ENCODE data around the gene PRKAG2. TPM values are rescaled to one million over a fixed set of nuclear protein-coding genes. Genes with fewer than 3 reads are reported as not detected.

The PRKAG2 gene
- polyA plus RNA-seq, 3 donors = 29.2 to 59.8 (median 30.9) TPM

DNA sequence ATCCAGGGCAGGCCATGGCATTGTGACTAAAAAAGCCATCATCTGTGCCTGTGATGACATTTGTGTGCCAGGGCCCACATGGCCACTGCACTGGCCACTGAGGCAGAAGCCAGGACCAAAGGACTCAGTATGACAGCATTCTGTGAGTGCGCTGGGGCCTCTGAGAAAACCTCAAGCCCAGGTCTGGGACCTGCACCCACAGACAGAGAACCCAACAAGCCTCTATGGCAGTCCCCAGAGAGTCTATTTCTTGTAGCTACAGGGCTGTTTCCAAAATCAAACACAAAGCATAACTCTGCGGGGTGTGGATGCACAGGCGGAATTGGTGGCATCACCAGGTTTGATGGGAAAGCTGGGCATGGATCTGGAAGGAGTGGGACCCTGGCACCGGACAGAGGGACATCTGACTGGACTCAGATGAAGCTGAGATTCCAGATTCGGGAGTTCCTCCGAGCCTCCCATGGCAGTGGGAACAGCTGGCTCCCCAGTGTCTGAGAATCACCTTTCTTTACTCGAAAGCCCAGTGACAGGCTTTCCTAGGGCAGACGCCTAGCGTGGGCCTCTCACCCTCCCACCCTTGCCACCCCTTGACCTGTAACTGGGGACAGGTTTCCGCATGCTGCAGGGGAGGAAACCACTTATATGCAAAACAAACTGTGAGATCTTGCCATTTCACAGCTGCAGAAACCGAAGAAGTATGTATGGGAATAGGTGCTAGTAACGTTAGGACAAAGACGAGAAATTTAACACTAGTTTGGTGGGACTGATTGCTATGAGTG lies 286.7 kb downstream of the PRKAG2 start:
- Histone ChIP-seq H3K79me2 (ENCODE audit: insufficient read depth, low read length) (no peaks in the 10 kb centered on the region), H3K4me3 (replicated peaks in 1 of 3; ENCODE audit: low read depth in 2 of 3, low read length in 3 of 3) (no peak overlapping the region), H3K27me3 (ENCODE audit: control insufficient read depth in 2 of 2, insufficient read depth in 2 of 2, low read length in 2 of 2) (no peaks in the 10 kb centered on the region), H3K4me1 (ENCODE audit: control insufficient read depth in 1 of 2, insufficient read depth in 2 of 2, low read length in 2 of 2) (no peaks in the 10 kb centered on the region), H3K9me3 (replicated peaks in 1 of 2; ENCODE audit: control insufficient read depth in 1 of 2, insufficient read depth in 1 of 2, low read length in 2 of 2) (no peaks in the 10 kb centered on the region), H3K4me2 (replicated peaks; ENCODE audit: extremely low read depth, low read length, poor library complexity, severe bottlenecking) (no peak overlapping the region), H3K27ac (ENCODE audit: low read depth in 1 of 2, low read length in 2 of 2) (no peak overlapping the region), H4K20me1 (ENCODE audit: insufficient read depth, low read length) (peaks cover 94% of the 10 kb centered on the region), H2AFZ (ENCODE audit: insufficient read depth, low read depth, low read length, poor library complexity, severe bottlenecking) (no peak overlapping the region), H3K9ac (ENCODE audit: insufficient read depth, low read length, poor library complexity, severe bottlenecking) (no peak overlapping the region), H3K36me3 (replicated peaks in 1 of 2; ENCODE audit: control insufficient read depth in 1 of 2, insufficient read depth in 2 of 2, low read length in 2 of 2) (peaks cover 64 to 98% of the 10 kb centered on the region in 2 donors)
- Mint-ChIP-seq H3K27ac (peak overlapping the region in 1 of 7 donors; percentile 37), H3K4me1 (no peaks in the 10 kb centered on the region), H3K9me3 (peaks cover 0 to 5% (median 0%) of the 10 kb centered on the region in 7 donors), H3K36me3 (peaks cover 63 to 93% of the 10 kb centered on the region in 2 donors), H3K4me3 (no peak overlapping the region), H3K27me3 (ENCODE audit: low read depth in 3 of 3) (no peaks in the 10 kb centered on the region)
- intact Hi-C loops (cut with micrococcal nuclease) = no loop called here
- 98% methylated on average over 7 of the region's 13 CpGs for WGBS (ENCODE audit: insufficient coverage)
- TF ChIP-seq, protein P1, sequence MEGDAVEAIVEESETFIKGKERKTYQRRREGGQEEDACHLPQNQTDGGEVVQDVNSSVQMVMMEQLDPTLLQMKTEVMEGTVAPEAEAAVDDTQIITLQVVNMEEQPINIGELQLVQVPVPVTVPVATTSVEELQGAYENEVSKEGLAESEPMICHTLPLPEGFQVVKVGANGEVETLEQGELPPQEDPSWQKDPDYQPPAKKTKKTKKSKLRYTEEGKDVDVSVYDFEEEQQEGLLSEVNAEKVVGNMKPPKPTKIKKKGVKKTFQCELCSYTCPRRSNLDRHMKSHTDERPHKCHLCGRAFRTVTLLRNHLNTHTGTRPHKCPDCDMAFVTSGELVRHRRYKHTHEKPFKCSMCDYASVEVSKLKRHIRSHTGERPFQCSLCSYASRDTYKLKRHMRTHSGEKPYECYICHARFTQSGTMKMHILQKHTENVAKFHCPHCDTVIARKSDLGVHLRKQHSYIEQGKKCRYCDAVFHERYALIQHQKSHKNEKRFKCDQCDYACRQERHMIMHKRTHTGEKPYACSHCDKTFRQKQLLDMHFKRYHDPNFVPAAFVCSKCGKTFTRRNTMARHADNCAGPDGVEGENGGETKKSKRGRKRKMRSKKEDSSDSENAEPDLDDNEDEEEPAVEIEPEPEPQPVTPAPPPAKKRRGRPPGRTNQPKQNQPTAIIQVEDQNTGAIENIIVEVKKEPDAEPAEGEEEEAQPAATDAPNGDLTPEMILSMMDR (IDR thresholded peaks at IDR 0.05) = no peak
- DNase-seq = no peak

DNA sequence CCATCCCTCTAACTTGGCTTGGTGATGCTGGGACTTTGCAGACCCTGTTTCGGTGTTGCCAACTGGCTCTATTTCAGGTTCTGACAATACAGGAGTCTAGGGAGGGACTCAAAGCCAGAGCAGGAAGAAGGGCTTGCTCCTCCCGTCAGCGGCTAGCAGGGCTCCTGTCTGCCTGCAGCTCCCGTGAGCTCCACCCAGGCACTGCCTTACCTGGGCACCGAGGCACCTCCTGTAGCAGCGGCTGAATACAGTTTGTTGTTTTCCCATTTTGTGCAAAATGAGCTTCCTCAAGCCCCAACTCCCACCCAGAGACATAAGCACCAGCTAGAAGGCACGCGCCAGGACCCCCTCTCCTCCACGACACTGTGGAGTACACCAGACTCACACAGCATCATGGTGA lies 287.9 kb downstream of the PRKAG2 start:
- Histone ChIP-seq H2AFZ (ENCODE audit: insufficient read depth, low read depth, low read length, poor library complexity, severe bottlenecking) (no peak overlapping the region), H3K9me3 (replicated peaks in 1 of 2; ENCODE audit: control insufficient read depth in 1 of 2, insufficient read depth in 1 of 2, low read length in 2 of 2) (no peaks in the 10 kb centered on the region), H3K4me3 (replicated peaks in 1 of 3; ENCODE audit: low read depth in 2 of 3, low read length in 3 of 3) (no peak overlapping the region), H3K27ac (ENCODE audit: low read depth in 1 of 2, low read length in 2 of 2) (no peak overlapping the region), H3K4me1 (ENCODE audit: control insufficient read depth in 1 of 2, insufficient read depth in 2 of 2, low read length in 2 of 2) (no peaks in the 10 kb centered on the region), H3K4me2 (replicated peaks; ENCODE audit: extremely low read depth, low read length, poor library complexity, severe bottlenecking) (no peak overlapping the region), H4K20me1 (ENCODE audit: insufficient read depth, low read length) (peaks cover 88% of the 10 kb centered on the region), H3K79me2 (ENCODE audit: insufficient read depth, low read length) (no peaks in the 10 kb centered on the region), H3K9ac (ENCODE audit: insufficient read depth, low read length, poor library complexity, severe bottlenecking) (no peak overlapping the region), H3K27me3 (ENCODE audit: control insufficient read depth in 2 of 2, insufficient read depth in 2 of 2, low read length in 2 of 2) (no peaks in the 10 kb centered on the region), H3K36me3 (replicated peaks in 1 of 2; ENCODE audit: control insufficient read depth in 1 of 2, insufficient read depth in 2 of 2, low read length in 2 of 2) (peaks cover 56 to 94% of the 10 kb centered on the region in 2 donors)
- TF ChIP-seq, protein P1 (IDR thresholded peaks at IDR 0.05) = no peak
- Mint-ChIP-seq H3K27ac (peak overlapping the region in 2 of 7 donors; percentile 55 to 61), H3K36me3 (peaks cover 58 to 94% of the 10 kb centered on the region in 2 donors), H3K27me3 (ENCODE audit: low read depth in 3 of 3) (peaks cover 0 to under 1% (median 0%) of the 10 kb centered on the region in 3 donors), H3K9me3 (peaks cover 0 to 5% (median 0%) of the 10 kb centered on the region in 7 donors), H3K4me3 (no peak overlapping the region), H3K4me1 (no peaks in the 10 kb centered on the region)
- no peak for DNase-seq
- 97% methylated on average over 9 of the region's 9 CpGs for whole genome bisulfite sequencing (ENCODE audit: insufficient coverage)
- intact Hi-C loops (cut with micrococcal nuclease) = no loop called here
